ENCODE measurements around the gene GLMP. TPM values are rescaled to one million over a fixed set of nuclear protein-coding genes. Genes with fewer than 3 reads are reported as not detected.

The GLMP gene
- total RNA-seq, 3 donors from 2014 or later (not counting 1 experiment from before 2014, with no cell fraction given), result 22.9 to 29.1 (median 26.8) TPM

- WGBS (ENCODE audit: insufficient coverage), result 96% methylated on average over 21 of the region's 21 CpGs
- TF ChIP-seq CTCF (IDR thresholded peaks at IDR 0.05), result no peak
- H3K36me3 Mint-ChIP-seq, result no peaks in the 10 kb centered on the region
- H3K9me3 Mint-ChIP-seq, result no peaks in the 10 kb centered on the region
- peaks cover 25% of the 10 kb centered on the region for H3K4me1 ChIP-seq (ENCODE audit: control insufficient read depth, insufficient read depth, low read length)
- peaks cover 34 to 41% of the 10 kb centered on the region in 2 donors for H3K4me1 Mint-ChIP-seq
- H3K36me3 ChIP-seq (ENCODE audit: control insufficient read depth, insufficient read depth, low read length), result peaks cover 2% of the 10 kb centered on the region
- DNase-seq (no peak), ATAC-seq (no peak)
- no peaks in the 10 kb centered on the region for H3K27me3 ChIP-seq (ENCODE audit: control insufficient read depth, insufficient read depth, low read length)
- intact Hi-C loops (cut with micrococcal nuclease), result no loop called here
- no peak overlapping the region for H3K4me3 Mint-ChIP-seq
- H3K4me3 ChIP-seq (ENCODE audit: low read length), result no peak overlapping the region
- no peak overlapping the region for H3K27ac Mint-ChIP-seq
- H3K27me3 Mint-ChIP-seq (ENCODE audit: low read depth in 2 of 2), result no peaks in the 10 kb centered on the region
- H3K27ac ChIP-seq (ENCODE audit: low read length), result no peak overlapping the region
- H3K9me3 ChIP-seq (ENCODE audit: control insufficient read depth, insufficient read depth, low read length), result no peaks in the 10 kb centered on the region
These were observed 10.0 kb downstream of the GLMP start for GRCh38 chr1:156285437-156285836.

- 85% methylated on average over 4 of the region's 4 CpGs for WGBS (ENCODE audit: insufficient coverage)
- no peak for TF ChIP-seq CTCF (IDR thresholded peaks at IDR 0.05)
- H3K9me3 ChIP-seq (ENCODE audit: control insufficient read depth, insufficient read depth, low read length), result no peaks in the 10 kb centered on the region
- no peaks in the 10 kb centered on the region for H3K27me3 Mint-ChIP-seq (ENCODE audit: low read depth in 2 of 2)
- H3K27ac ChIP-seq (ENCODE audit: low read length), result no peak overlapping the region
- no peak overlapping the region for H3K4me3 ChIP-seq (ENCODE audit: low read length)
- H3K36me3 Mint-ChIP-seq, result no peaks in the 10 kb centered on the region
- peaks cover 34 to 43% of the 10 kb centered on the region in 2 donors for H3K4me1 Mint-ChIP-seq
- peaks cover 25% of the 10 kb centered on the region for H3K4me1 ChIP-seq (ENCODE audit: control insufficient read depth, insufficient read depth, low read length)
- ATAC-seq, result no peak
- peaks cover 2% of the 10 kb centered on the region for H3K36me3 ChIP-seq (ENCODE audit: control insufficient read depth, insufficient read depth, low read length)
- H3K9me3 Mint-ChIP-seq, result no peaks in the 10 kb centered on the region
- no peak for DNase-seq
- no peak overlapping the region for H3K27ac Mint-ChIP-seq
- H3K27me3 ChIP-seq (ENCODE audit: control insufficient read depth, insufficient read depth, low read length), result no peaks in the 10 kb centered on the region
- peak overlapping the region; percentile 13 for H3K4me3 Mint-ChIP-seq
- intact Hi-C loops (cut with micrococcal nuclease), result loop anchor here (5.0 kb wide), 1 partner anchor 443 kb away; the partner anchor contains the start of genes ISG20L2 and METTL25B
These were observed 10.7 kb downstream of the GLMP start for GRCh38 chr1:156284757-156285156.

- peak within 1 kb of the TSS; percentile 95 to 97 for H3K27ac Mint-ChIP-seq
- peak within 1 kb of the TSS; percentile 98 for H3K4me3 Mint-ChIP-seq
- Histone ChIP-seq H3K36me3 (ENCODE audit: control insufficient read depth, insufficient read depth, low read length) (peaks cover 2% of the 10 kb centered on the region), H3K9me3 (ENCODE audit: control insufficient read depth, insufficient read depth, low read length) (no peaks in the 10 kb centered on the region), H3K4me1 (ENCODE audit: control insufficient read depth, insufficient read depth, low read length) (peaks cover 25% of the 10 kb centered on the region), H3K4me3 (ENCODE audit: low read length) (peak within 1 kb of the TSS; percentile 56), H3K27me3 (ENCODE audit: control insufficient read depth, insufficient read depth, low read length) (no peaks in the 10 kb centered on the region), H3K27ac (ENCODE audit: low read length) (peak within 1 kb of the TSS; percentile 29)
- no peak for TF ChIP-seq CTCF (IDR thresholded peaks at IDR 0.05)
- no peaks in the 10 kb centered on the region for H3K27me3 Mint-ChIP-seq (ENCODE audit: low read depth in 2 of 2)
- intact Hi-C loops (cut with micrococcal nuclease), result loop anchor here (5.0 kb wide), 1 partner anchor 443 kb away; the partner anchor contains the start of genes ISG20L2 and METTL25B
- DNase-seq, result no peak
- ATAC-seq, result no peak
- no peaks in the 10 kb centered on the region for H3K9me3 Mint-ChIP-seq
- H3K4me1 Mint-ChIP-seq, result peaks cover 34 to 43% of the 10 kb centered on the region in 2 donors
- 98% methylated on average over 7 of the region's 7 CpGs for WGBS (ENCODE audit: insufficient coverage)
- no peaks in the 10 kb centered on the region for H3K36me3 Mint-ChIP-seq
These were observed 11.4 kb downstream of the GLMP start, which contains the start of gene TMEM79 for GRCh38 chr1:156284112-156284511. Gene TMEM79, plus strand, starts transcription at chr1:156284325. Its CDS starts 902 bp downstream, at chr1:156285227.

- Histone ChIP-seq H3K4me1 (ENCODE audit: control insufficient read depth, insufficient read depth, low read length) (peaks cover 25% of the 10 kb centered on the region), H3K27me3 (ENCODE audit: control insufficient read depth, insufficient read depth, low read length) (no peaks in the 10 kb centered on the region), H3K27ac (ENCODE audit: low read length) (no peak overlapping the region), H3K9me3 (ENCODE audit: control insufficient read depth, insufficient read depth, low read length) (no peaks in the 10 kb centered on the region), H3K4me3 (ENCODE audit: low read length) (peak overlapping the region; percentile 56), H3K36me3 (ENCODE audit: control insufficient read depth, insufficient read depth, low read length) (peaks cover 4% of the 10 kb centered on the region)
- Mint-ChIP-seq H3K9me3 (no peaks in the 10 kb centered on the region), H3K4me3 (peak overlapping the region; percentile 98), H3K27me3 (ENCODE audit: low read depth in 2 of 2) (no peaks in the 10 kb centered on the region), H3K4me1 (peaks cover 37 to 43% of the 10 kb centered on the region in 2 donors), H3K27ac (peak overlapping the region; percentile 95 to 97), H3K36me3 (no peaks in the 10 kb centered on the region)
- DNase-seq (no peak), ATAC-seq (no peak)
- 100% methylated on average over 1 of the region's 1 CpG for WGBS (ENCODE audit: insufficient coverage)
- intact Hi-C loops (cut with micrococcal nuclease), result loop anchor here (5.0 kb wide), 1 partner anchor 444 kb away; the partner anchor contains the start of genes ISG20L2 and METTL25B
- TF ChIP-seq CTCF (IDR thresholded peaks at IDR 0.05), result no peak
These were observed 12.0 kb downstream of the GLMP start for GRCh38 chr1:156283521-156283920.
